NCI-H187 (cell line): ENCODE measurements around the gene CCDC158.

Experiments
- DNase-seq, 2 experiments: peaks; one replicate each; lab custom pipeline; 2025; lab: John Stamatoyannopoulos, UW

CCDC158 gene

GRCh38 chr4:76279462-76279861, 141.5 kb downstream of the CCDC158 start:
- no peak for DNase-seq

DNA sequence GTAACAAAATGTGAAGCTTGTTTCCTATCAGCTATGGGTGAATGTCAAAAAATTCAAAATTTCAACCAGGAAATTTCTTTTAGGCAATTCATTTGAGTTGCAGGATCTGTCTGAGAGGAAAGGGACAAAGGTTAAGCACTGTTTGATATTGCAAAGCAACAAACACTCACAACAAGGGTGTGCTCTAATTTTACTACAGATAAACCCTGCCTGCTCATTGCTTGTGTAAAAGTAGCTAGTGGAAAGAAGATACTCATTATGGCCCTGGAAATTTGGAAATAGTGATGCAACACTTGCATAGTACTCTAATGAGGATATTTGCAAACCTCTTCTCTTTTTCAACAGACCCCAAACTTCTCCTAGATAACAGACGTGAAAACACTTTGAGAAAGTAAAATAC, 142.4 kb downstream of the CCDC158 start:
- DNase-seq, result no peak

GRCh38 chr4:76277667-76278066, 143.3 kb downstream of the CCDC158 start:
- DNase-seq, result no peak

DNA sequence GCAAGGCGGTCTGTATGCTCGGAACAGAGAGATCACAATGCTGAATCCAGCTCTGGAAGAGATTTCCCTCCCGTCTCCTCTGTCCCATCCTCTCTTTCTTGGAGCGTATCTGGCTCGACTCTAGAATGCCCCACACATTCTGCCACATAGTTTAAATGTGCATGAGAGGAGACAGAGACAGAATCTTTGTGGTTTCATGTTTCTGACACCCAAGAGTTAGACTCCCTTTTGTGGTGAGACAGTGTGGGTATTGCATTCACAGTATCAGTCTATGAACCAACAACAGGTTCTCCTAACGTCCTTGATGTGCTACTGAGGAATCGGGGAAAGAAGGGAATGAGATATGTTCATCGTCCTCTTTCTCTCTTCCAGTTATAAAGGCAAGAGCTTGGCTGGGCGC, 144.1 kb downstream of the CCDC158 start:
- DNase-seq, result no peak

DNA sequence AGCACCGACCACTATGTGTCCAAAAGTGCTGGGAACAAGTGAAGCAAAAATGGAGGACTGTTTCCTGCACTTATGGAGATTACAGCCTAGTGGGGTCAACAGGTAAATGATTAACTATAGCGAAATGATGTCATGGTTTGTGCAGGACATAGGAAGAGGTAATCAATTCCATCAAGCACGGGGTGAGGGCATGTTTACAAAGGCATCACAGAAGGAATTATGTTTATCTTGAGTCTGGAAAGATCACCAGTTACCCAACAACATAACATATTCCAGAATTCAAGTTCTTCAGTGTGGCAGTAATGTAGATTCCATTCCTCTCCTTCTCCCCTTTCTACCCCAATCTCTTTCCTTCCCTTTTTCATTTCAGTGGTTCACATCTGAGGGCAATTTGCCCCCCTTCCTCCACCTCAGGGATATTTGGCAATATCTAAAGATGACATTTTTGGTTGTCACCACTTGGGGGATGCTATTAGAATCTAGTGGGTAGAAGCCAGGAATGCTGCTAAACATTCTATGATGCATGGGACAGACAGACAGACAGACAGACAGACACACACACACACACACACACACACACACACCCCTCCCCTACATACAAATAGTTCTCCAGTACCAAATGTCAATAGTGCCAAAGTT, 145.3 kb downstream of the CCDC158 start:
- DNase-seq, result no peak

DNA sequence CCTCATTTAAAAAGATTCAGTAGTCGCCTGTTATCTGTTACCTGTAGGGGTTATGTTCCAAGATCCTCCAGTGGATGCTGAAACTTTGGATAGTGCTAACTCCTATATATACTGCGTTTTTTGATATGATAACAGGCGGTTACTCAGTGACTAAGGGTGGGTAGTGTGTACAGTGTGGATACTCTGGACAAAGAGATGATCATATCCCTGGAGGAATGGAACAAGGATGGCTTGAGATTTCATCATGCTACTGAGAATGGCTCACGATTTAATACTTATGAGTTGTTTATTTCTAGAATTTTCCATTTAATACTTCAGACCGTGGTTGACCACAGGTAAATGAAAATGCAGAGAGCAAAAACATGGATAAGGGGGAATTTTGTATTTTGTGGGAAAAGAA, 147.9 kb downstream of the CCDC158 start:
- DNase-seq, result no peak

- no peak for DNase-seq
Measured at GRCh38 chr4:76272582-76272981, 148.4 kb downstream of the CCDC158 start.

DNA sequence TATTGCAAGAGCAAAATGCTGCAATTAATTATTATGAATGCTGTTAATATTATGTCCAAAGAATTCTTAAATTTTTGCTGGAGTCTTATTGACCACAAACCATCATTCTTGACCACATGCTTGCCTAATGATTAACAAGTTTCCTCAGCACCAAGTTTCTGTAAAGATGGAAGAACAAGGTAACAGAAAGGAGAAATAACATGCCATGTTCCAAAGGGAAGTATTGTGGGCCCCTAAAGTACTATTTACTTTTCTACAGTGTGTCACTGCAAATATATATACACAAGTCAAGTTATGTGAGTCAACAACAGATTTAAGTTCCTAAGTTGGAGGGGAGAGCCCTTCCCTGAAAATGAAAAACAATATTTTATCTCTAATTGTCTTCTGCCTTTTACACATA, 148.9 kb downstream of the CCDC158 start:
- DNase-seq, result no peak

DNA sequence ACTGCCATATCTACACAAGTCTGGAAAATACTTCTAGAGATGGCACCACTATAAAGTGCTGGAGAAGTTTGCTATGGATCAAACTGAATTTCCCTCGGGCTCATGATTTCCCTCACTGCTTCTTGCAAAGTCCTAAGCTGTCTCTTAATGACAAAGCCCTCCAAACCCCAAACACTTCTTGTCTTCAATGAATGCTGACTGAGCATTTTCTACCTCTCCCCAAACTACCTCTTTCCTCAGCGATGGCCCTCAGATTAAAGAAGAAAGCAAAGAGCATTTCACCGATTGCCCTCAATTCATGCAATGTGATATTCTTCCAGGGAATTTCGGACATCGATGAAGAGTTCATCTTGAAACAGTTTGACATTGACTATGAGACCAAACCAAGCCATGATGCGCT, 149.7 kb downstream of the CCDC158 start:
- DNase-seq, result no peak

- no peak for DNase-seq
Measured at GRCh38 chr4:76270244-76271175, 150.4 kb downstream of the CCDC158 start.

DNA sequence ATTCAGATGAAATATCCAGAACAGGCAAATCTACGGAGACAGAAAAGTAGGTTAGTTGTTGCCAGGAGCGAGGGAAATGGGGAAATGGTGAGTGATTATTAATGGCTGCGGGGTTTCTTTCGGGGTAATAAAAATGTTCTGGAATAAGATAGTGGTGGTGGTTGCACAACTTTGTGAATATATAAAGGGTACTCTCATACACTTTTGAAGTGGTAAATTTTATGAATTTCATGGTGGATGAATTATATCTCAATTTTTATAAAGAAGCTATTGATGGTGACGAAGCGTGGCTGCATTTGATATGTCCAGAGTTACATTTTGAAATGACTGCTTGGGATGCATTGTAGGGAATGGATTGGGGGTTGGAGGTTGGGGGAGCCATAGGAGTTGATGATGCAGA, 153.1 kb downstream of the CCDC158 start:
- DNase-seq, result no peak

DNA sequence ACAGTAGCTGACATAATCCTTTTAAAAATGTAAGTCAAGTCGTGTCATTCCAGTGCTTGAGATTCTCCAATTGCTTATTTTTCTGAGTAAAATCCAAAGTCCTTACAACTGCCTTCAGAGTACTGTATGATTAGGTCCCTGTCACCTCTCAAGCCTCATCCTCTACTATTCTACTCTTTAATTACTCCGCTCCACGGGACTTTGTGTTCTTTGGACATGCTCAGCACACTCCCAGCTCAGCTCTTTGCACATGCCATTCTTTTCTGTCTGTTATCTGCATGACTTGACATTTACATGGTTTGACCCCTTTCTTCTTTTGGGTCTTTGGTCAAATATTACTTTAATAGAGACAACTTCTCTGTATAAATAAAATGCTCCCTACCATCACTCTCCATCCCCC, 154.3 kb downstream of the CCDC158 start:
- no peak for DNase-seq

GRCh38 chr4:76265631-76266218, 155.2 kb downstream of the CCDC158 start:
- DNase-seq, result no peak
